Neural progenitor cell (in vitro differentiated cells): ENCODE results near the gene CLEC10A. TPM values are rescaled to one million over a fixed set of nuclear protein-coding genes. Genes with fewer than 3 reads are reported as not detected.

ENCODE experiments used
- DNase-seq: peaks from one replicate; pipeline ENCODE4 v3.0.0-alpha.2; 2016; ENCODE audit warnings: low spot score
- H2AFZ ChIP-seq: fragments of 200-600 bp; sonication (generic); replicated peaks from 2 replicates; pipeline ENCODE4 v1.6.1; 2016; ENCODE audit warnings: antibody characterized with exemption
- H3F3A ChIP-seq: fragments of 200-600 bp; sonication (generic); 2 replicates; pipeline ENCODE4 v1.6.1; 2016; ENCODE audit warnings: antibody characterized with exemption, low read depth
- H3K27ac ChIP-seq: fragments of 200-600 bp; sonication (generic); 2 replicates; pipeline ENCODE4 v1.5.1; 2016; ENCODE audit warnings: mild to moderate bottlenecking
- H3K27me3 ChIP-seq: fragments of 200-600 bp; sonication (generic); 2 replicates; pipeline ENCODE4 v1.6.1; 2016; ENCODE audit warnings: mild to moderate bottlenecking, moderate library complexity
- H3K36me3 ChIP-seq: fragments of 200-600 bp; sonication (generic); 2 replicates; pipeline ENCODE4 v1.5.1; 2016
- H3K4me1 ChIP-seq: fragments of 200-600 bp; sonication (generic); 2 replicates; pipeline ENCODE4 v1.6.1; 2016; ENCODE audit warnings: mixed run types
- H3K4me2 ChIP-seq: fragments of 200-600 bp; sonication (generic); 2 replicates; pipeline ENCODE4 v1.6.1; 2016
- H3K4me3 ChIP-seq: fragments of 200-600 bp; sonication (generic); 2 replicates; pipeline ENCODE4 v1.5.1; 2016
- H3K79me2 ChIP-seq: fragments of 200-600 bp; sonication (generic); 2 replicates; pipeline ENCODE4 v1.6.1; 2016; ENCODE audit warnings: low read depth
- H3K9ac ChIP-seq: fragments of 200-600 bp; sonication (generic); 2 replicates; pipeline ENCODE4 v1.6.1; 2016
- H3K9me3 ChIP-seq: fragments of 200-600 bp; sonication (generic); 2 replicates; pipeline ENCODE4 v1.5.1; 2016; ENCODE audit warnings: low read depth
- H4K20me1 ChIP-seq: fragments of 200-600 bp; sonication (generic); 2 replicates; pipeline ENCODE4 v1.6.1; 2016; ENCODE audit warnings: low read depth
- H3K27ac Mint-ChIP-seq: 3 replicates; pipeline ENCODE4 v1.8.0; 2021; ENCODE audit warnings: mixed read lengths
- H3K27me3 Mint-ChIP-seq: 2 replicates; pipeline ENCODE4 v1.8.0; 2022; ENCODE audit warnings: low read depth, mild to moderate bottlenecking, inconsistent platforms, moderate library complexity, mixed read lengths; ENCODE audit not compliant: insufficient read depth
- H3K36me3 Mint-ChIP-seq: 3 replicates; pipeline ENCODE4 v1.8.0; 2021; ENCODE audit warnings: mixed read lengths
- H3K4me1 Mint-ChIP-seq: 3 replicates; pipeline ENCODE4 v1.8.0; 2021; ENCODE audit warnings: mixed read lengths
- H3K4me3 Mint-ChIP-seq: 3 replicates; pipeline ENCODE4 v1.8.0; 2021; ENCODE audit warnings: mild to moderate bottlenecking, moderate library complexity, mixed read lengths
- H3K9me3 Mint-ChIP-seq: 3 replicates; pipeline ENCODE4 v1.8.0; 2020; ENCODE audit warnings: mixed read lengths
- CTCF ChIP-seq: fragments of 200-600 bp; sonication (generic); IDR thresholded peaks from 2 replicates; pipeline ENCODE4 v1.5.1; 2017; ENCODE audit warnings: antibody characterized with exemption, mild to moderate bottlenecking
- EZH2 ChIP-seq: fragments of 200-600 bp; sonication (generic); IDR thresholded peaks from 2 replicates; pipeline ENCODE4 v1.6.1; 2017; ENCODE audit warnings: antibody characterized with exemption, mild to moderate bottlenecking, moderate library complexity
- EZH2phosphoT487 ChIP-seq: fragments of 200-600 bp; sonication (generic); IDR thresholded peaks from 2 replicates; pipeline ENCODE4 v1.6.1; 2017; ENCODE audit warnings: antibody characterized with exemption
- total RNA-seq: library from RNA; depleted of rRNA; stranded (reverse); fragments of >200 nt; gene quantifications from 2 replicates; pipeline ENCODE4 v1.2.3, GENCODE V29; 2015; ENCODE audit warnings: low replicate concordance

The CLEC10A gene
- total RNA-seq, 1 donor from 2014 or later = not detected

- no peaks in the 10 kb centered on the region for H3K36me3 ChIP-seq
- H4K20me1 ChIP-seq = peaks cover 42% of the 10 kb centered on the region
- DNase-seq = peak; percentile 41
- H3K4me1 Mint-ChIP-seq = peaks cover 50% of the 10 kb centered on the region
- H3K4me3 Mint-ChIP-seq = peak overlapping the region; percentile 74
- peak overlapping the region; percentile 80 for H3K4me2 ChIP-seq
- TF ChIP-seq CTCF (no peak), EZH2 (peak; percentile 75), EZH2phosphoT487 (peak; percentile 48)
- no peaks in the 10 kb centered on the region for H3K79me2 ChIP-seq
- H3K27me3 ChIP-seq = peaks cover 76% of the 10 kb centered on the region
- peaks cover 26% of the 10 kb centered on the region for H3F3A ChIP-seq
- peaks cover 31% of the 10 kb centered on the region for H3K4me1 ChIP-seq
- H2AFZ ChIP-seq = no peak overlapping the region
- no peak overlapping the region for H3K27ac ChIP-seq
- H3K4me3 ChIP-seq = peak overlapping the region; percentile 43
- H3K9me3 Mint-ChIP-seq = no peaks in the 10 kb centered on the region
- H3K9ac ChIP-seq = no peak overlapping the region
- no peak overlapping the region for H3K27ac Mint-ChIP-seq
- H3K27me3 Mint-ChIP-seq = peaks cover 33% of the 10 kb centered on the region
- no peaks in the 10 kb centered on the region for H3K9me3 ChIP-seq
- no peaks in the 10 kb centered on the region for H3K36me3 Mint-ChIP-seq
Observed at GRCh38 chr17:7042501-7043181, 37.4 kb downstream of the CLEC10A start.

GRCh38 chr17:7041607-7042500 is 38.2 kb downstream of the CLEC10A start:
- H3K27me3 ChIP-seq = peaks cover 75% of the 10 kb centered on the region
- Mint-ChIP-seq H3K27ac (no peak overlapping the region), H3K36me3 (no peaks in the 10 kb centered on the region), H3K9me3 (no peaks in the 10 kb centered on the region), H3K27me3 (peaks cover 30% of the 10 kb centered on the region), H3K4me1 (peaks cover 43% of the 10 kb centered on the region), H3K4me3 (peak overlapping the region; percentile 74)
- peak overlapping the region; percentile 80 for H3K4me2 ChIP-seq
- peak overlapping the region; percentile 43 for H3K4me3 ChIP-seq
- no peaks in the 10 kb centered on the region for H3K9me3 ChIP-seq
- peaks cover 26% of the 10 kb centered on the region for H3F3A ChIP-seq
- no peak overlapping the region for H3K27ac ChIP-seq
- H2AFZ ChIP-seq = no peak overlapping the region
- no peak for TF ChIP-seq EZH2
- TF ChIP-seq EZH2phosphoT487 = no peak
- no peak for TF ChIP-seq CTCF
- peaks cover 27% of the 10 kb centered on the region for H3K4me1 ChIP-seq
- no peaks in the 10 kb centered on the region for H3K79me2 ChIP-seq
- no peaks in the 10 kb centered on the region for H3K36me3 ChIP-seq
- H4K20me1 ChIP-seq = peaks cover 45% of the 10 kb centered on the region
- DNase-seq = peak; percentile 45
- H3K9ac ChIP-seq = no peak overlapping the region

DNA sequence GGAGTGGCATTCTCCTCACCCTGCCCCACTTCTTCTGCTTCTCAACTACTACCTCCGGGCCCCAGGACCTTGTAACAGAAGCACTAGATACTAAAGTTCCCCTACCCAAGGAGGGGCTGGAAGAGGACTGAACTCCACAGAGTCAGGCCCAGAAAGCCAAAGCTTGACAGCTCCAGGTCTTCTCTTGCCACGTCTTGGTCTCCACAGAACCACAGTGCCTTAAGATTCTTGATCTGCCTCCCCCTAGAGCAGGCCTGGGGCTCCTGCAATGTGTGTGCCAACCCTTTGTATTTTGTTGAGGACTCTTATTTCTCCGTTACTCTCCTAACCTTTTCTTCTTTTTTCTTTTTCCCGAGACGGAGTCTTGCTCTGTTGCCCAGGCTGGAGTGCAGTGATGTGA is 40.2 kb downstream of the CLEC10A start:
- H3K9me3 ChIP-seq = no peaks in the 10 kb centered on the region
- H3K27ac Mint-ChIP-seq = no peak overlapping the region
- no peak for DNase-seq
- no peaks in the 10 kb centered on the region for H3K36me3 ChIP-seq
- H3K9ac ChIP-seq = no peak overlapping the region
- H2AFZ ChIP-seq = no peak overlapping the region
- no peak overlapping the region for H3K4me3 Mint-ChIP-seq
- no peaks in the 10 kb centered on the region for H3K36me3 Mint-ChIP-seq
- H3K9me3 Mint-ChIP-seq = no peaks in the 10 kb centered on the region
- no peaks in the 10 kb centered on the region for H3K79me2 ChIP-seq
- peaks cover 22% of the 10 kb centered on the region for H3K27me3 Mint-ChIP-seq
- peaks cover 19% of the 10 kb centered on the region for H3K4me1 ChIP-seq
- no peak overlapping the region for H3K4me2 ChIP-seq
- H3K4me3 ChIP-seq = no peak overlapping the region
- H3K27ac ChIP-seq = no peak overlapping the region
- peaks cover 45% of the 10 kb centered on the region for H4K20me1 ChIP-seq
- H3K4me1 Mint-ChIP-seq = peaks cover 42% of the 10 kb centered on the region
- peaks cover 19% of the 10 kb centered on the region for H3F3A ChIP-seq
- H3K27me3 ChIP-seq = peaks cover 64% of the 10 kb centered on the region
- TF ChIP-seq CTCF = no peak
- no peak for TF ChIP-seq EZH2phosphoT487
- TF ChIP-seq EZH2 = no peak
